ENCODE results near the gene TRDN.
"Not testable (repeated sequence)": the region's sequence is repeated elsewhere in the genome, so short reads cannot be mapped to it uniquely, and the experiment has no call there.

Gene TRDN

GRCh38 chr6:123402052-123402451 lies 234.7 kb downstream of the TRDN start:
- no peak for DNase-seq (ENCODE audit: low read depth)

DNA sequence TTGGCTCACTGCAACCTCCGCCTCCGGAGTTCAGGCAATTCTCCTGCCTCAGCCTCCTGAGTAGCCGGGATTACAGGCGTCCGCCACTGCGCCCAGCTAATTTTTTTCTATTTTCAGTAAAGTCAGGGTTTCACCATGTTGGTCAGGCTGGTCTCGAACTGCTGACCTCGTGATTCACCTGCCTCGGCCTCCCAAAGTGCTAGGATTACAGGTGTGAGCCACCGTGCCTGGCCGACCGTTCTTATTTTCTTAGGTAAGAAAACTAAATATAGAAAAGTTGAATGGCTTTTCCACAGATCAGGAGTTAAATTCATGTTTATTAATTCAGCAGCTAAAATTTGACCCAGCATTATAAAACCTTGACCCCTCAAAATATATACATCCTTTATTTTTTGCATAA lies 238.7 kb downstream of the TRDN start:
- DNase-seq (ENCODE audit: low read depth): no peak

- DNase-seq (ENCODE audit: low read depth): no peak
Measured at GRCh38 chr6:123393331-123393730, 243.4 kb downstream of the TRDN start.

DNA sequence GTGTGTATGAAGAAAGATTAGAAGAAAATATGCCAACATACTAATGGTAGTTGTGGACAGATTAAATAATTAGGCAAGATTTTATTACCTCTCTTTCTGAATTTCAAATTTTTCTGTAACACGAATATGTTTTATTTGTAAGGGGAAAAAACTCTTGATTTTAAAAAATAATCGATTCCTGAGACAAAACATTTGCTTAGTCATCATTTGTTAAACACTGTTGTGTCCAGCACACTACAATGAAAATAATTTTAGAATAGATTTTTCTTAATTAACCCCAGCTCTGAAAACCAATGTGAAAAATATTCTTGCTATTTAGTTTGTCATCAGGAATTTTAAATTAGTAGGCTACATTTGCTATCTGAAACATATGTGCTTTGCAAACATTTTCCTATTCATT lies 253.0 kb downstream of the TRDN start:
- no peak for DNase-seq (ENCODE audit: low read depth)

DNA sequence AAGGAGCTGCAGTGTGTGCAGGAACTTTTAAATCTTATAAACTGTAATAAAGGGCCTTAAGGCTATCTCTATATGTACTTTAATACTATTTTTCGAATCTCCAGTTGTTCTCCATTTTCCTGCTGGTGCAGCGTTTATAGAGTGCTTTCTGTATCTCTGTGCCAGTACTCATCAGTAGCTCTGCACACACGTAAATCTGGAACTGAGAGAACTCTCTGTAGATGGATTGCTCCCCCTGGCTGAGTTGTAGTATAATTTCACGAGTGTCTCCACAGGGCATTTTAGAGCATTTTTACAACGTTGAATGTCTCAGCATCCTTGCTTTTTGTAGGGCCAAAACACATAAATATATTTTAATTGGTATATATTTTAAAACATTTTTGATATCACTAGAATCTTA lies 256.5 kb downstream of the TRDN start:
- DNase-seq (ENCODE audit: low read depth): no peak

DNA sequence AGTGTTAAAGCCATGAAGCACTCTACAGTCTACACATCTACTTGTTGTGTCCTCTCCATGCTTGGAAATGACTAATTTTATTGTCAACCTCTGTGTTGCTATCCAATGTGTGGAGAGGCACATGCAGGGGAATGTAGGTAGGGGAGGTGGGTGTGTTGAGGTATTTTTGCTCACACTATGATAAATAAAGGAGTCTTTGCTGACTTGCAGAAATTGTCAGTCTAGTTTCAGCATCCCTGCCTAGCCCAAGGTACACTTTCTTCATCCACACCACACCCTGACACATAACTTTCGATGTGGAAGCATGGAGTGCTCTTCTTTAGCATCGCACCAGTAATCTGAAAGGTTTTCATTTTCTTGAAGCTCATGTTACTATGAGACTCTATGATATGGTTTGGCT lies 264.0 kb downstream of the TRDN start:
- no peak for DNase-seq (ENCODE audit: low read depth)

DNA sequence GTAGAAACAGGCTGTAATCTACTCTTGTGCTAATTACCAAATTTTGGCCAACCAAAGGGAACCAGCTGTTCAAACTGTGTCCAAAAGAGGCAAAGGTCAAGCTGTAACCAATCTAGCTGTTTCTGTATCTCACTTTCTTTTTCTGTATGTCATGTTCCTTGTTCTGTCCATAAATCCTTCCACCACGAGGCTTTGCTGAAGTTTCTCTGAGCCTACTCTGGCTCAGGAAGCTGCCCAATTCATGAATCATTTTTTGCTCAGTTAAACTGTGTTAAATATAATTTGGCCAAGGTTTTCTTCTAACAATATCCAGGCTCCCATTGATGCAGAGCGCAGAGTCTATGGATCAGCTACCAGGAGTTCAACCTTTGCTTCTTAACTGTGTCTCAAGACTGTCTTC lies 272.8 kb downstream of the TRDN start:
- DNase-seq (ENCODE audit: low read depth): no peak

- DNase-seq (ENCODE audit: low read depth): no peak
Measured at GRCh38 chr6:123360359-123360758, 276.4 kb downstream of the TRDN start.

- DNase-seq (ENCODE audit: low read depth): no peak
Measured at GRCh38 chr6:123352705-123353104, 284.0 kb downstream of the TRDN start.

- no peak for DNase-seq (ENCODE audit: low read depth)
Measured at GRCh38 chr6:123352279-123352678, 284.5 kb downstream of the TRDN start.

- DNase-seq (ENCODE audit: low read depth): no peak
Measured at GRCh38 chr6:123343836-123344235, 292.9 kb downstream of the TRDN start.

DNA sequence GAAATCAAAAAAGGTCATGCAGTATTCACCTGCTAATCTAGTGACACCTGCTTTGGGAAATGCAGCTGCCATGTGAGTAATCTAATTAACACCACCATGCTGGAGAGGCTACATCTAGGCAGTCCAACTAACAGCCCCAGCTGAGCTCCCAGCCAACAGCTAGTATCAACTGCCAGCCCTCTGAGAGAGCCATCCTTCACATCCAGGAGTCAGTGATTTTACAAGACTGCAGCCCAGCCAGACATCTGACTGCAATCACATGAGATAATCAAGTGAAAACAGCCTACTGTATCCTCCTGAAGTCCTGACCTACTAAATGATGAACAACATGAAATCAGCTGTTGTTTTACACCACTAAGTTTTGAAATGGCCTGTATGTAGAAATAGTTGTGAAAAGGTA lies 298.4 kb downstream of the TRDN start:
- no peak for DNase-seq (ENCODE audit: low read depth)

DNA sequence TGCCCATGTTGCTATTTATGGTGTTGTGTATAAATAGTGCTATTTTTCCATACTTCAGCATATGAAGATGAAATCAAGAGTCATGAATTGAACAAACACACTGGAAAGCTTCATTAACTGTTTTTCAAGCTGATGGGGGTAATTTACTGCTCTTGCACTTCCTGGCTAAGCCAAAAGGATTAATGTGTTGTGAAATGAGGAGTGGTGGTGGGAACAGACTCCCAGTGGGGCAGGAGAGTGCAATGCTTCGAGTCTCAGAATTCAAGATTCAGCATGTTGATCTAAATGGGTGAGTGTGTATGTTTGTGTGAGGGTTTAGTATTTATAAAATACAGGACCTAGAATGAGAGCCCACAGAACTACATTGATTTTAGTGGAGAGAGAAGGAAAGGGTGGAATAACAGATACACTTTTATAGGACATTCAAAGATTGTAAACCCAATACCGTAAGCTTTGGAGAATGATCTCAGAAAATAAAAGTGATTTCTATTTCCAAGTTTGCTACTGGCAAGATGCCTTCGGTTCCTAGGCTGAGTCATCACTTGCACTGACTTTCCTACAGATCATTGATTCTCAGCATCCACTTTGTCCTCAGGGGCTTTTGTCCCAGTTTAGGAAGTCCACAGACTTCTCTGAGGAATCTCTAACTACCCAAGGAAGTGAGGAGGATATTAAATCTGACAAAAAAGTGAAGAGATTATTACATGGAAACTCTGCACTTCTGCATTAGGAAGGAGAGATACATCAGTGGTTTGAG lies 303.6 kb downstream of the TRDN start:
- no peak for DNase-seq (ENCODE audit: low read depth)

GRCh38 chr6:123332070-123332469 lies 304.7 kb downstream of the TRDN start:
- no peak for DNase-seq (ENCODE audit: low read depth)

- no peak for DNase-seq (ENCODE audit: low read depth)
Measured at GRCh38 chr6:123329337-123329736, 307.4 kb downstream of the TRDN start.

- no peak for DNase-seq (ENCODE audit: low read depth)
Measured at GRCh38 chr6:123323452-123324329, 313.1 kb downstream of the TRDN start.

GRCh38 chr6:123321020-123321419 lies 315.7 kb downstream of the TRDN start:
- DNase-seq (ENCODE audit: low read depth): no peak

DNA sequence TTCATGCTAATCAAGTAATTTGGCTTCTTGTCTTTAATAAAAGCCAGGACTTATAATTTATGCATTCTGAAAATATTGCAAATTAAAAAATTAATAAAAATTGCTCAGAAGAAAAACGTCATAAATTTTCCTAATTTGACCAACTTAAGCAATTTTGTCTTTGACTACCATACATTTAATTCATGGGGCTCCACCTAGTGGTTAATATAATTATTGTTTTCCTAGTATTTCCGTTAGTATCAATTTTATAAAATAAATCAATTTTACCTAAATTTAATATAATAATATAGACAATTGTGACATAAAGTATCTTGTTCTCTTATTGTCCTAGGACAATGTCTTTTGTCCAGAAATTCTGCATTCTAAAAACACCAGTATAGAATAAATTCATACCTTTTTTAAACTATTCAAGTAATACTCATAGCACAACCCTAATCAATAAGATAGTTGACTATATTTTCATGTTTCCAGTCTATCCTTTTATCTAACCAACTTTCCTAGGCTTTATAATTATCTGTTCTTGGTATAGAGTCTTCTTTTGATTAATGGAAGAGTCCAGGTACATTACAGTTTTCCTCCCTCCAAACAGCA lies 319.9 kb downstream of the TRDN start:
- no peak for DNase-seq (ENCODE audit: low read depth)

GRCh38 chr6:123314459-123314858 lies 322.3 kb downstream of the TRDN start:
- not testable (repeated sequence) for DNase-seq (ENCODE audit: low read depth)

- no peak for DNase-seq (ENCODE audit: low read depth)
Measured at GRCh38 chr6:123309130-123309529, 327.6 kb downstream of the TRDN start.

GRCh38 chr6:123306334-123306733 lies 330.4 kb downstream of the TRDN start:
- DNase-seq (ENCODE audit: low read depth): no peak

DNA sequence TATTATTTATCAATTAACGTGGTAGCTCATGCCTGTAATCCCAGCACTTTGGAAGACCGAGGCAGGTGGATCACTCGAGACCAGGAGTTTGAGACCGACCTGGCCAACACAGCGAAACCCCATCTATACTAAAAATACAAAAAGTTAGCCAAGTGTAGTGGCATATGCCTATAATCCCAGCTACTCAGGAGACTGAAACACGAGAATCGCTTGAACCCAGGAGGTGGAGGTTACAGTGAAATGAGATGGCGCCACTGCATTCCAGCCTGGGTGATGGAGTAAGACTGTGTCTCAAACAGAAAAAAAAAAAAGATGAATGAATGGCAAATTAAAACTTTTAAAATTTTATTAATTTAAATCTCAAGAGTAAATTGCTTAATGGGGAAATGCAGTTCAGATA lies 341.1 kb downstream of the TRDN start:
- DNase-seq (ENCODE audit: low read depth): no peak

- no peak for DNase-seq (ENCODE audit: low read depth)
Measured at GRCh38 chr6:123295181-123295580, 341.6 kb downstream of the TRDN start.
